Neural progenitor cell (in vitro differentiated cells): Measurements from ENCODE around the gene RAD51B. TPM values are rescaled to one million over a fixed set of nuclear protein-coding genes. Genes with fewer than 3 reads are reported as not detected.

Experiments
- DNase-seq: peaks from one replicate; pipeline ENCODE4 v3.0.0-alpha.2; 2016; ENCODE audit warnings: low spot score
- H2AFZ ChIP-seq: fragments of 200-600 bp; sonication (generic); replicated peaks from 2 replicates; pipeline ENCODE4 v1.6.1; 2016; ENCODE audit warnings: antibody characterized with exemption
- H3F3A ChIP-seq: fragments of 200-600 bp; sonication (generic); 2 replicates; pipeline ENCODE4 v1.6.1; 2016; ENCODE audit warnings: antibody characterized with exemption, low read depth
- H3K27ac ChIP-seq: fragments of 200-600 bp; sonication (generic); 2 replicates; pipeline ENCODE4 v1.5.1; 2016; ENCODE audit warnings: mild to moderate bottlenecking
- H3K27me3 ChIP-seq: fragments of 200-600 bp; sonication (generic); 2 replicates; pipeline ENCODE4 v1.6.1; 2016; ENCODE audit warnings: mild to moderate bottlenecking, moderate library complexity
- H3K36me3 ChIP-seq: fragments of 200-600 bp; sonication (generic); 2 replicates; pipeline ENCODE4 v1.5.1; 2016
- H3K4me1 ChIP-seq: fragments of 200-600 bp; sonication (generic); 2 replicates; pipeline ENCODE4 v1.6.1; 2016; ENCODE audit warnings: mixed run types
- H3K4me2 ChIP-seq: fragments of 200-600 bp; sonication (generic); 2 replicates; pipeline ENCODE4 v1.6.1; 2016
- H3K4me3 ChIP-seq: fragments of 200-600 bp; sonication (generic); 2 replicates; pipeline ENCODE4 v1.5.1; 2016
- H3K79me2 ChIP-seq: fragments of 200-600 bp; sonication (generic); 2 replicates; pipeline ENCODE4 v1.6.1; 2016; ENCODE audit warnings: low read depth
- H3K9ac ChIP-seq: fragments of 200-600 bp; sonication (generic); 2 replicates; pipeline ENCODE4 v1.6.1; 2016
- H3K9me3 ChIP-seq: fragments of 200-600 bp; sonication (generic); 2 replicates; pipeline ENCODE4 v1.5.1; 2016; ENCODE audit warnings: low read depth
- H4K20me1 ChIP-seq: fragments of 200-600 bp; sonication (generic); 2 replicates; pipeline ENCODE4 v1.6.1; 2016; ENCODE audit warnings: low read depth
- H3K27ac Mint-ChIP-seq: 3 replicates; pipeline ENCODE4 v1.8.0; 2021; ENCODE audit warnings: mixed read lengths
- H3K27me3 Mint-ChIP-seq: 2 replicates; pipeline ENCODE4 v1.8.0; 2022; ENCODE audit warnings: low read depth, mild to moderate bottlenecking, inconsistent platforms, moderate library complexity, mixed read lengths; ENCODE audit not compliant: insufficient read depth
- H3K36me3 Mint-ChIP-seq: 3 replicates; pipeline ENCODE4 v1.8.0; 2021; ENCODE audit warnings: mixed read lengths
- H3K4me1 Mint-ChIP-seq: 3 replicates; pipeline ENCODE4 v1.8.0; 2021; ENCODE audit warnings: mixed read lengths
- H3K4me3 Mint-ChIP-seq: 3 replicates; pipeline ENCODE4 v1.8.0; 2021; ENCODE audit warnings: mild to moderate bottlenecking, moderate library complexity, mixed read lengths
- H3K9me3 Mint-ChIP-seq: 3 replicates; pipeline ENCODE4 v1.8.0; 2020; ENCODE audit warnings: mixed read lengths
- CTCF ChIP-seq: fragments of 200-600 bp; sonication (generic); IDR thresholded peaks from 2 replicates; pipeline ENCODE4 v1.5.1; 2017; ENCODE audit warnings: antibody characterized with exemption, mild to moderate bottlenecking
- EZH2 ChIP-seq: fragments of 200-600 bp; sonication (generic); IDR thresholded peaks from 2 replicates; pipeline ENCODE4 v1.6.1; 2017; ENCODE audit warnings: antibody characterized with exemption, mild to moderate bottlenecking, moderate library complexity
- EZH2phosphoT487 ChIP-seq: fragments of 200-600 bp; sonication (generic); IDR thresholded peaks from 2 replicates; pipeline ENCODE4 v1.6.1; 2017; ENCODE audit warnings: antibody characterized with exemption
- total RNA-seq: library from RNA; depleted of rRNA; stranded (reverse); fragments of >200 nt; gene quantifications from 2 replicates; pipeline ENCODE4 v1.2.3, GENCODE V29; 2015; ENCODE audit warnings: low replicate concordance

The RAD51B gene
- total RNA-seq, 1 donor from 2014 or later, result 50.5 TPM

GRCh38 chr14:68564191-68564825 is 744.7 kb downstream of the RAD51B start:
- Mint-ChIP-seq H3K27me3 (peaks cover 15% of the 10 kb centered on the region), H3K4me3 (no peak overlapping the region), H3K36me3 (peaks cover 14% of the 10 kb centered on the region), H3K4me1 (peaks cover 78% of the 10 kb centered on the region), H3K9me3 (peaks cover 9% of the 10 kb centered on the region), H3K27ac (peak overlapping the region; percentile 96)
- H3K36me3 ChIP-seq, result no peaks in the 10 kb centered on the region
- H3K9me3 ChIP-seq, result no peaks in the 10 kb centered on the region
- H3K9ac ChIP-seq, result no peak overlapping the region
- no peaks in the 10 kb centered on the region for H3K27me3 ChIP-seq
- DNase-seq, result peak; percentile 25
- H3K4me2 ChIP-seq, result peak overlapping the region; percentile 11
- H2AFZ ChIP-seq, result no peak overlapping the region
- H4K20me1 ChIP-seq, result no peaks in the 10 kb centered on the region
- H3K79me2 ChIP-seq, result no peaks in the 10 kb centered on the region
- peaks cover 14% of the 10 kb centered on the region for H3F3A ChIP-seq
- H3K4me1 ChIP-seq, result peaks cover 38% of the 10 kb centered on the region
- peak overlapping the region; percentile 40 for H3K27ac ChIP-seq
- TF ChIP-seq EZH2, result no peak
- TF ChIP-seq CTCF, result no peak
- TF ChIP-seq EZH2phosphoT487, result no peak
- no peak overlapping the region for H3K4me3 ChIP-seq

- no peaks in the 10 kb centered on the region for H3K9me3 ChIP-seq
- peaks cover 9% of the 10 kb centered on the region for H3K9me3 Mint-ChIP-seq
- H3F3A ChIP-seq, result peaks cover 21% of the 10 kb centered on the region
- peaks cover 86% of the 10 kb centered on the region for H3K4me1 Mint-ChIP-seq
- H3K27ac ChIP-seq, result no peak overlapping the region
- H3K27me3 ChIP-seq, result no peaks in the 10 kb centered on the region
- peaks cover 12% of the 10 kb centered on the region for H3K36me3 Mint-ChIP-seq
- H4K20me1 ChIP-seq, result no peaks in the 10 kb centered on the region
- TF ChIP-seq EZH2phosphoT487, result no peak
- no peak for TF ChIP-seq CTCF
- no peak for TF ChIP-seq EZH2
- H3K4me1 ChIP-seq, result peaks cover 46% of the 10 kb centered on the region
- DNase-seq, result no peak
- no peak overlapping the region for H3K9ac ChIP-seq
- H3K27ac Mint-ChIP-seq, result peak overlapping the region; percentile 90
- no peak overlapping the region for H3K4me3 ChIP-seq
- H3K4me3 Mint-ChIP-seq, result peak overlapping the region; percentile 21
- peaks cover 16% of the 10 kb centered on the region for H3K27me3 Mint-ChIP-seq
- H2AFZ ChIP-seq, result no peak overlapping the region
- H3K4me2 ChIP-seq, result no peak overlapping the region
- H3K36me3 ChIP-seq, result no peaks in the 10 kb centered on the region
- H3K79me2 ChIP-seq, result no peaks in the 10 kb centered on the region
Observed at GRCh38 chr14:68564826-68565759, 745.5 kb downstream of the RAD51B start.

- peaks cover 90% of the 10 kb centered on the region for H3K4me1 Mint-ChIP-seq
- H3K4me1 ChIP-seq, result peaks cover 56% of the 10 kb centered on the region
- H3K4me3 ChIP-seq, result no peak overlapping the region
- H3K9me3 ChIP-seq, result no peaks in the 10 kb centered on the region
- H3K27me3 ChIP-seq, result no peaks in the 10 kb centered on the region
- peaks cover 31% of the 10 kb centered on the region for H3F3A ChIP-seq
- H3K36me3 ChIP-seq, result no peaks in the 10 kb centered on the region
- no peaks in the 10 kb centered on the region for H4K20me1 ChIP-seq
- peaks cover 10% of the 10 kb centered on the region for H3K36me3 Mint-ChIP-seq
- no peak overlapping the region for H3K4me2 ChIP-seq
- no peak overlapping the region for H3K27ac ChIP-seq
- no peak overlapping the region for H3K4me3 Mint-ChIP-seq
- H3K27me3 Mint-ChIP-seq, result peaks cover 17% of the 10 kb centered on the region
- peaks cover 11% of the 10 kb centered on the region for H3K9me3 Mint-ChIP-seq
- no peak overlapping the region for H3K9ac ChIP-seq
- no peak overlapping the region for H2AFZ ChIP-seq
- no peak for DNase-seq
- no peaks in the 10 kb centered on the region for H3K79me2 ChIP-seq
- peak overlapping the region; percentile 90 for H3K27ac Mint-ChIP-seq
- TF ChIP-seq EZH2 (no peak), CTCF (no peak), EZH2phosphoT487 (no peak)
Observed at GRCh38 chr14:68566075-68566474, 746.5 kb downstream of the RAD51B start.
